Measurements from ENCODE around the gene DOCK4. TPM values are rescaled to one million over a fixed set of nuclear protein-coding genes. Genes with fewer than 3 reads are reported as not detected.

The DOCK4 gene
- total RNA-seq, 1 donor from 2014 or later: 43.0 TPM

DNA sequence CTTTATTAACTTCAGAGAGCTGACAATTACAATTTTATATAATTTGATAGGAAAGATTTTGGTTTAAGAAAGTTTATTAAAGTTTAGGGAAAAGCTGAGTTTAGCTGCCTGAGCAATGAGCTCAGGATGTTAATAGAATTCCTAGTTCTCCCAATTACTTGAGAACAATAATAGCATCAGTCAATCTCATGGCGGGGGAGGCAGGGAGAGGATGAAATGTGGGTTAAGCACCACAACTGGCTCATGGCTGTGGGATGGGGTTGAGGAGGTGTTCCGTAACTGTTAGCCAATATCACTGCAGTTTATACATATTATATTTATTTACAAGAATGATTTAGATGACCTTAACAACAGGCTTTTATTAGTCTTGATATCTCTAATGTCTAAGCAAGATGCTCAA, 377.0 kb downstream of the DOCK4 start:
- Mint-ChIP-seq H3K27me3 (ENCODE audit: low read depth) (no peaks in the 10 kb centered on the region), H3K9me3 (ENCODE audit: low read depth) (no peaks in the 10 kb centered on the region), H3K4me1 (ENCODE audit: low read depth) (peaks cover 24% of the 10 kb centered on the region), H3K4me3 (ENCODE audit: unreplicated experiment) (no peak overlapping the region), H3K27ac (ENCODE audit: unreplicated experiment) (no peak overlapping the region), H3K36me3 (ENCODE audit: low read depth) (peaks cover 20% of the 10 kb centered on the region)
- DNase-seq (ENCODE audit: low spot score): no peak
- TF ChIP-seq, protein P1, sequence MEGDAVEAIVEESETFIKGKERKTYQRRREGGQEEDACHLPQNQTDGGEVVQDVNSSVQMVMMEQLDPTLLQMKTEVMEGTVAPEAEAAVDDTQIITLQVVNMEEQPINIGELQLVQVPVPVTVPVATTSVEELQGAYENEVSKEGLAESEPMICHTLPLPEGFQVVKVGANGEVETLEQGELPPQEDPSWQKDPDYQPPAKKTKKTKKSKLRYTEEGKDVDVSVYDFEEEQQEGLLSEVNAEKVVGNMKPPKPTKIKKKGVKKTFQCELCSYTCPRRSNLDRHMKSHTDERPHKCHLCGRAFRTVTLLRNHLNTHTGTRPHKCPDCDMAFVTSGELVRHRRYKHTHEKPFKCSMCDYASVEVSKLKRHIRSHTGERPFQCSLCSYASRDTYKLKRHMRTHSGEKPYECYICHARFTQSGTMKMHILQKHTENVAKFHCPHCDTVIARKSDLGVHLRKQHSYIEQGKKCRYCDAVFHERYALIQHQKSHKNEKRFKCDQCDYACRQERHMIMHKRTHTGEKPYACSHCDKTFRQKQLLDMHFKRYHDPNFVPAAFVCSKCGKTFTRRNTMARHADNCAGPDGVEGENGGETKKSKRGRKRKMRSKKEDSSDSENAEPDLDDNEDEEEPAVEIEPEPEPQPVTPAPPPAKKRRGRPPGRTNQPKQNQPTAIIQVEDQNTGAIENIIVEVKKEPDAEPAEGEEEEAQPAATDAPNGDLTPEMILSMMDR (IDR thresholded peaks at IDR 0.05): no peak

DNA sequence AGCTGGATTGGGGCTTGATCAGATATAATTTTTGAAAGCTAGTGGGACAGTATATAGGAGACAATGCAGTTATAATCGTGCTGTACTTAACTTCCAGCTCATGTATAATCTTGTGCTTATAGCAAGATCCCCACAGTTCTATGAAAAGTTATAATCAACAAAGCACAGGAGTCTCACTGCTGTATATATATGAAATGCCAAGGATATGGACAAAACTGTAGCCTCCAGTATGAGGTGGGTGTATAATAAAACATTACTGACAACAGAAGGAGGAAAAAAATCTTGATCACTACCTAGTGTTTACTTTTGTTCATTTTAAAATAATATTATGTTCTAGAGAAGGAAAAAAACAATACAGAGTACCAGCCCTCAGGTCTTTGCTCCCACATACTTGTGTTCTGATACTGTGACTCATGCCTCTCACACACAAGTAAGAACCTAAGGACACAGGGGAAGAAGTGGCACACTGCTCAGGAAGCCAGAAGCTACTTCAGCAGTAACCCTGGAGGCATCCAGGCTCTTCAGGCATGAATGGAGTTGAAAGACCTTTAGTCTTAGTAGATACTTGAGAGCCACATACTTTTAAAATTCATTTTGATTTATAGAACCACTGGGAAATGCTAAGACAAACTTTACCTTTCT, 378.2 kb downstream of the DOCK4 start:
- TF ChIP-seq, protein P1 (IDR thresholded peaks at IDR 0.05): no peak
- Mint-ChIP-seq H3K9me3 (ENCODE audit: low read depth) (no peaks in the 10 kb centered on the region), H3K27ac (ENCODE audit: unreplicated experiment) (peak overlapping the region; percentile 24), H3K27me3 (ENCODE audit: low read depth) (no peaks in the 10 kb centered on the region), H3K4me3 (ENCODE audit: unreplicated experiment) (no peak overlapping the region), H3K36me3 (ENCODE audit: low read depth) (peaks cover 18% of the 10 kb centered on the region), H3K4me1 (ENCODE audit: low read depth) (peaks cover 13% of the 10 kb centered on the region)
- no peak for DNase-seq (ENCODE audit: low spot score)

DNA sequence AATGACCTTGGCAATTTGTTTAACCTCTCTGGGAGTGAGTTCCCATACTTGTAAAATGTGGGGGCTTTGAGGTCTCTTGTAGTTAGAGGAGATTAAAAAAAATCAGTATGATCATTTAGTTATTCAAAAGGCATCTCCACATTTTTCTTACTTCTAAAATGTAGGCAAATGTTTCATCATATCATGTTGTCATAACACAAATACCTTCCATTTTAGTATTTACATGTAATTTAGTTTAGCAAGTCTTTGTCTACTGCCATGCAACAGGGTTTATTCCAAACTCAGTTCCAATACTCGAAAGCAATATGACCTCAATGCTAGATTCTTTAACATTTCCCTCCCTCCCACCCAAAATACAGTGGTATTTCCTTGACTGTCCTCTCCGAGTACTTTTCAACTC, 381.2 kb downstream of the DOCK4 start:
- no peaks in the 10 kb centered on the region for H3K9me3 Mint-ChIP-seq (ENCODE audit: low read depth)
- TF ChIP-seq, protein P1 (IDR thresholded peaks at IDR 0.05): no peak
- H3K36me3 Mint-ChIP-seq (ENCODE audit: low read depth): peaks cover 21% of the 10 kb centered on the region
- no peaks in the 10 kb centered on the region for H3K27me3 Mint-ChIP-seq (ENCODE audit: low read depth)
- no peak for DNase-seq (ENCODE audit: low spot score)
- H3K4me3 Mint-ChIP-seq (ENCODE audit: unreplicated experiment): no peak overlapping the region
- H3K4me1 Mint-ChIP-seq (ENCODE audit: low read depth): peaks cover 10% of the 10 kb centered on the region
- no peak overlapping the region for H3K27ac Mint-ChIP-seq (ENCODE audit: unreplicated experiment)

DNA sequence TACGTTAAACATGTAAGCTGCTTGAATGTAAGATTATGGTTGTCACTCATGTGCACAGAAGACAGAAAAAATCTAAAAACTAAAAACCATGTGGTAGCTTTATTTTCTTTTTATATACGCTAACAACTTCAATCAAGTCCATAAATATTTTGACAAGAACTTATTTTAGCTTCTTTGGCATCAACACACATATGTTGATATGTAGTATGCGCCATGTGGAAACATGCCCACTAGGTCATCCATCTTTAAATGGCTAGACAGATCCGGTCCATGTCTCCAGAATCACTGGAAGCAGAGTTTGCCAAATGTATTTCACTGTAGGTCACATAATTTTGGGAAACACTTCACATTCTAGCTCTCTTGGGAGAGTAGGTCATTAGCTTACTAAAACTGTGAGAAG, 382.4 kb downstream of the DOCK4 start:
- no peaks in the 10 kb centered on the region for H3K27me3 Mint-ChIP-seq (ENCODE audit: low read depth)
- no peak overlapping the region for H3K27ac Mint-ChIP-seq (ENCODE audit: unreplicated experiment)
- H3K9me3 Mint-ChIP-seq (ENCODE audit: low read depth): no peaks in the 10 kb centered on the region
- H3K36me3 Mint-ChIP-seq (ENCODE audit: low read depth): peaks cover 21% of the 10 kb centered on the region
- TF ChIP-seq, protein P1 (IDR thresholded peaks at IDR 0.05): no peak
- no peak for DNase-seq (ENCODE audit: low spot score)
- peaks cover 10% of the 10 kb centered on the region for H3K4me1 Mint-ChIP-seq (ENCODE audit: low read depth)
- H3K4me3 Mint-ChIP-seq (ENCODE audit: unreplicated experiment): no peak overlapping the region

DNA sequence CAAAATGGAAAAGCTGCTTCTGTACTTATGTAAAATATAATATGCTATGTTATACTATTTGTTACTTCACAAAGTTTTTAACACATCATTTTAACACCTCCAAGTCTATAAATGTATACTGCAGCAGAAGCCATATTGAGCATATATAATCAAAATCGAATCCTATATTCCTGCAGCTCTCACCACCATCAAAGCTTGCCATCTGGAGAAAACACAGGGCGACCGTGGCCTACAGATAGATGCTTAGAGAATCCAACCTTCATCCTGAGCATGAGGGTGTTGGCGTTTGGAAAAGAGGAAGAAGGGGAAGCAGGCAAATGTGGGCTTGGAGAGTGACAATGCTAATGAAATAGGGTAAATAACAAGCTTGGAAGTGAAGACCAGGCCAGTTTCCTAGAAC, 385.2 kb downstream of the DOCK4 start:
- Mint-ChIP-seq H3K4me1 (ENCODE audit: low read depth) (no peaks in the 10 kb centered on the region), H3K27ac (ENCODE audit: unreplicated experiment) (no peak overlapping the region), H3K4me3 (ENCODE audit: unreplicated experiment) (no peak overlapping the region), H3K36me3 (ENCODE audit: low read depth) (peaks cover 21% of the 10 kb centered on the region), H3K27me3 (ENCODE audit: low read depth) (no peaks in the 10 kb centered on the region), H3K9me3 (ENCODE audit: low read depth) (no peaks in the 10 kb centered on the region)
- TF ChIP-seq, protein P1 (IDR thresholded peaks at IDR 0.05): no peak
- DNase-seq (ENCODE audit: low spot score): no peak
